ENCODE measurements around the gene SPEM1.
A peak's percentile ranks its signal among the peaks of the same experiment; 100 is the strongest.

The SPEM1 gene

DNA sequence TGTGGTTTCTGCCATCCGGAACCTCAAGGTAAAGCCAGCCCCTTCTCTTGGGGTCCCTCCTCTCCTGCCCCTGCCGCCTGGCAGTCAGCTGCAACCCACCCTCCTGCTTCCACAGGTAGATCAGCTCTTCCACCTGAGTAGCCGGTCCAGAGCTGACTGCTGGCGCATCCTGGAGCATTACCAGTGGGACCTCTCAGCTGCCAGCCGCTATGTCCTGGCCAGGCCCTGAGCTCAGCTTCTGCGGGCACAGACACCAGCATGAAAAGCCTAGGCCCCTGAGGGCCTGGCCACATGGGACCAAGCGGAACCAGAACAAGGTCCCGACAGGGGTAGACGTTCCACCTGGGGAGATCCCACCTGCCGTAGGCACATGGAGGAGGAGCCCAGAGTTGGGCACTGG is 31.3 kb upstream of the SPEM1 start:
- FAIRE-seq = no peak
- TF ChIP-seq POLR2A (IDR thresholded peaks at IDR 0.05; ENCODE audit: low read depth, low read length) (no peak), TAF1 (IDR thresholded peaks at IDR 0.05; ENCODE audit: borderline replicate concordance, low read depth, low read length) (no peak)
- DNase-seq (ENCODE audit: insufficient read length) = no peak

DNA sequence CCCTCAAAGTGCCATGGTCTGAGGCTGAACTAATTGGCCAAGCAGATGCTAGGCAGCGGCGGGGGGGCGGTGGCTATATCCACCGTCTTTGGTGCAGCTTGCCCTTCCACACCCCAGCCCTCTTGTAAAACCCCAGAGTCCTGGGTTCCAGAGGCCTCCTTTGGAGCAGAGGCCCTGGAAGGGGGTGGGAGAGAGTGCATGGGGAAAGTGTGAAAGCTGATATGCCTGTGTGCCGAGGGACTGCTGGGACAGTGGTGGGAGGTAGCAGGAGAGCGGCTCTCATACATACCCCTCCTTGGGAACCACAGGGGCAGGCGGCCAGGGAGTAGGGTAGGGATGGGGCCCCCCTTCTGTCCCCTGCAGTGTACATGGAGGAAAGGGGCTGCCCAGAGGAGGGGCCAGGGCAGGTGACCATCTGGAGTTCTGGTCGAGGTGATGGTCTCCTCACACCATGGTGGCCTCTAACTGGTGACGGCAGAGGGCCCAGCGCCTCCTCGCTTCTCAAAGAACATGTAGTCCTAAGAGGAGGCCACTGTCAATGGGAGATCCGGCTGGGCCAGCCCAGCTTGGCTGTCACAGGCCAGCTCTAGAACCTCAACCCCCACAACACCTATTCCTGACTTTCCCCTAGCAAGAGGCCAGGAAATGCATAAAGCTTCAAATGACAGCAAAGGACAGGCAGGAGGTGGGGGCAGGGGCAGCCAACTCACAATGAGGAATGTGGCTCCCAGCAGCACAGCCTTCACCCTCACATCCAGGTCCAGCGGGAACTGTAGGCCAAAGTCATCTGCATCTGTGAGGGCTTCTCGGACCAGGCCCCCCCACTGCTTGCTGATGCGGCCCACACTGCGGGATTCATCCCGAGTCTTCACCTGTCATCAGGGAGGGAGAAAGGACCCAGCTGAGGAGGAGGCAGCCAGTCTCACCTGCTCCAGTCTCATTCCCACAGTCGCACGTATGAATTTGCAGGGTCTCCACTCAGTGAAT is 29.9 kb upstream of the SPEM1 start:
- DNase-seq (ENCODE audit: insufficient read length) (no peak), FAIRE-seq (no peak)

DNA sequence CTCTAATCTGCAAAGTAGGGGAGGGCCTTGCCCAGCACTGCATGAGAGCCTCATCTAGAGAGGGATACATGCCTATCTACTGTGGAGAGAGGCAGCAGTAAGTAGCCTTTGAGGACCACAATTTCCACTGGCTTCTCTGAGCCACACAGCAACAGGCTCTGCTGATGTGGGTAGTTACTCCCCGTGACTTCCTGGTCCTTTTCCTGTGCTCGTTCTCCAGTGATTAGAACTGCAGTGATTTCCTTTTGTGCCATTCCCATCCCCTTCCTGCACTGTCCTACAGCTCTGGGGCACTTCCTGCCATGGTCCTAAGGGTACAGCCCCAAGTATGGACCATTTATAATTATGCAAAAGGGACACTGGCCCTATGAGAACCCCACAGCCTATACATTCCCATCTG is 28.8 kb upstream of the SPEM1 start:
- FAIRE-seq (no peak), DNase-seq (ENCODE audit: insufficient read length) (no peak)
- TF ChIP-seq TAF1 (IDR thresholded peaks at IDR 0.05; ENCODE audit: borderline replicate concordance, low read depth, low read length) = no peak
- no peak for TF ChIP-seq POLR2A (IDR thresholded peaks at IDR 0.05; ENCODE audit: low read depth, low read length)
- TF ChIP-seq POLR2AphosphoS5 (IDR thresholded peaks at IDR 0.05; ENCODE audit: low read depth, low read length) = no peak

More for the DNA sequence above, 29.9 kb upstream of the SPEM1 start:
- TF ChIP-seq POLR2A (IDR thresholded peaks at IDR 0.05; ENCODE audit: low read depth, low read length) = no peak
- TF ChIP-seq POLR2AphosphoS5 (IDR thresholded peaks at IDR 0.05; ENCODE audit: low read depth, low read length) = no peak
- no peak for TF ChIP-seq TAF1 (IDR thresholded peaks at IDR 0.05; ENCODE audit: borderline replicate concordance, low read depth, low read length)

DNA sequence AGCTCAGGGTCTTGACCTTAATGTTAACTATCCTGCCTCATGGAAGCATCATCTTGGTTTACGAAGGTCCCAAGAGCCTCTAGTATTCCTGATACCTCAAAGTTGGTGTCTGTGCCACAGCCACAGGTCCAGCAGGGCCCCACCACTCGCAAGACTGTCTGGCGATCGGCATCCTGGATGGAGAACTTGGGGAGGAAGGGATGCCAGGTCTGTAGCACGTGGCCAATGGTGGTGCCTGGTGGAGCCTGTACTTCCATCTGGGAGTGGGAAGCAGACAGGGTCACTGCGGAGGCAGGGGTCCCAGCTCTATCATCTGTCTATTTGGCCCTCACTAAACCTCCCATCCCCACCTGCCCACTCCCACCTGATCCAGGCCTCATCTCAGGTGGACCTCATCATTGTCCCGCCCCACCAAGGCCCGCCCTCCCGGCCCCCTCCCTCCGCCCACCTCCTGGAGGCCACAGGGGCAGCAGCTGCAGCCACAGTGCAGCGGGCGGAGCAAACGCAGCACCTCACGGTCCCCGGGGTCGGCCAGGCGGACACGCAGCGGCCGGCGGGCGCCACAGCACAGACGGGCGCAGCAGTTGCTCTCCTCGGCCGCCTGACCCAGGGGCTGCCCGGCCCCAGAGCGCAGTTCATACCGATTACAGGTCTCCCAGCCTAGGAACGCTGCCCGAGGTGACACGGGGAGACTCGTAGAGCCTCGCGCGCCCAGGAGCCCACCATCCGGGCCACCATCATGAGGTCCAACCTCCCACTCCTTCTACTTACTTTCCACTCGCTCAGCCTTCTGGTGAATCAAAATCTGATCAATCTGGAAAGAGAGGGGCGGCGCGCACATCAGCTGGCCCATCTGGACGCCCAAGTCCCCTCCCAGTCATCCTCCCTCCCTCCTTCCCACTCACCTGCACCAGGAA is 27.2 kb upstream of the SPEM1 start:
- TF ChIP-seq TAF1 (IDR thresholded peaks at IDR 0.05; ENCODE audit: borderline replicate concordance, low read depth, low read length) = no peak
- no peak for TF ChIP-seq POLR2AphosphoS5 (IDR thresholded peaks at IDR 0.05; ENCODE audit: low read depth, low read length)
- no peak for TF ChIP-seq POLR2A (IDR thresholded peaks at IDR 0.05; ENCODE audit: low read depth, low read length)
- no peak for FAIRE-seq
- no peak for DNase-seq (ENCODE audit: insufficient read length)

DNA sequence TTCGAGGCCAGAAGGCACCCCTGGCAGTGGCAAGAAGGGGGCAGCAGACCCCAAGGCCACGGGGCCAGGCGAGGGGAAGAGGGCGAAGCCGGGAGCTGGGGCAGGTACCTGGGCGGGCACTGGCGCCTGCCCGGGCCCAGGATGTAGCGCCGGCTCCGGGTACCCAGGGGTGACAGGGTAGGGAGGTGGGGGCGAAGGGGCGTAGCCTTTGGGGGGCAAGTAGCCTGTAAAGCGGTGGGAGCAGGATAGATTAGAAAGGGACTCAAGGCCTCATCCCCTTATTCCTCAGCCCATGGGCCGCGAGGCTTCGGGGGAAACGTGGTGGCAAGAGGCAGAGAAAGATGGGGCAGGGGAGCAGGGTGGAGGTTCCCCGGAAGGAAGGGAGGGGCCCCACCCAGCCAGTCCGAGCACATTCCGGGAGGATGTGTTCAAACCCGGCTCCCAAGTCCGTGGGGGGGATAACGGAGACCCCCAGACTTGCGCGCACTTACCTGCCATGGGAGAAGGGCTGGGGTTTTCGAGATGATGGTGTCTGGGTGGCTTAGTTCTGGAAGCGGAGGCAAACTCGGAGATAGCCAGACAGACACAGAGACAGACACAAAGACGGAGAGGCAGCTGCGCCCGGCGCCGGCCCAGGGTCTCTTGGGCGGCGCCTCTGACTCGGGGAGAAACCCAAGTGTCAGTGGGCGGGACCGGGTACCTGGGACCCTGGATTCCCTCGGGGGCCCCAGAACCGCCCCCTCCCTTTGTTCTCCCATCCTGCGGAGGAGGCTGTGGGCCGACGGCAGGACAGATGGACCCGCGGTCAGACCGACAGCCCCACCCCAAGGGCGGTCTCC is 26.3 kb upstream of the SPEM1 start:
- FAIRE-seq = peak; percentile 9
- peak; percentile 63 for DNase-seq (ENCODE audit: insufficient read length)
- no peak for TF ChIP-seq TAF1 (IDR thresholded peaks at IDR 0.05; ENCODE audit: borderline replicate concordance, low read depth, low read length)
- no peak for TF ChIP-seq POLR2AphosphoS5 (IDR thresholded peaks at IDR 0.05; ENCODE audit: low read depth, low read length)
- no peak for TF ChIP-seq POLR2A (IDR thresholded peaks at IDR 0.05; ENCODE audit: low read depth, low read length)

DNA sequence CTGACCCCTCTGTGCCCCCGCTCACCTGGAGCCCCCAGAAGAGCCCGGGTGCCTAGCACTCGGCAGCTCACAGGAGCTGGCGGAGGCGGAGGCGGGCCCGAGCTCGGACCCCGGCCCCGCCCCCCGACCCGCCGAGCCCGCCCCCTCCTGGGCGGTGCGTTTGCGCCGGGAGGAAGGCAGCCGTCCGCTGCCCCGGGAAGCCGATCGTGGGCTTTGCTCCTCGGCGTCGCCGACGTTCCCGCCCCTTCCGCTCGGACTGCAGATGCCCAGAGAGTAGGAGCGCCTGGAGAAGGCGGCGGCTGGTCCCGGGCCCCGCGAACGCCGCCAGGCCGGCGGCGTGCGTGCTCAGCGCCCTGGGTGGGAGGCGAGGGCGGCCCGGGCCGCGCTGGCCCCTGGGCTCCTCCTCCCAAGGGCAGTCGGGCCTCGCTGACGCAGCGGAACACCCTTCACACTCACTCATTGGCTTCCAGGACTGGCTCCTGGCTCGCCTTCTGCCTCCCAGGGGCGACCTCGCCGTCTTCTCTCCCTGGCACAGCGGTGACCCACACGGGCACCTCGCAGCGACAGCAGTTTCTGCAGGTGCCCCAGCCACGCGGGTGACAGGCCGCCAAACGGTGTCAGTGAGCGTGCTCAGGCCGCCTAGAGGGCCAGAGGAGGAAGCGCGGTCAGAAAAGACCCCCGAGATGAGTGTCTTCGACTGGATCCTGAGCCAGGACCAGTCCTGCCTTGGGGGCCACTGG is 25.5 kb upstream of the SPEM1 start, which contains the start of gene PLSCR3:
Gene PLSCR3 (minus strand): TSS at position 74 of the 740 bp plus-strand sequence. CDS start 415 bp downstream, outside the sequence.
- TF ChIP-seq TAF1 (IDR thresholded peaks at IDR 0.05; ENCODE audit: borderline replicate concordance, low read depth, low read length) = no peak
- peak; percentile 57; the same call in 1 of the 2 replicates for TF ChIP-seq POLR2A (IDR thresholded peaks at IDR 0.05; ENCODE audit: low read depth, low read length)
- FAIRE-seq (peak; percentile 94), DNase-seq (ENCODE audit: insufficient read length) (peak; percentile 97)

DNA sequence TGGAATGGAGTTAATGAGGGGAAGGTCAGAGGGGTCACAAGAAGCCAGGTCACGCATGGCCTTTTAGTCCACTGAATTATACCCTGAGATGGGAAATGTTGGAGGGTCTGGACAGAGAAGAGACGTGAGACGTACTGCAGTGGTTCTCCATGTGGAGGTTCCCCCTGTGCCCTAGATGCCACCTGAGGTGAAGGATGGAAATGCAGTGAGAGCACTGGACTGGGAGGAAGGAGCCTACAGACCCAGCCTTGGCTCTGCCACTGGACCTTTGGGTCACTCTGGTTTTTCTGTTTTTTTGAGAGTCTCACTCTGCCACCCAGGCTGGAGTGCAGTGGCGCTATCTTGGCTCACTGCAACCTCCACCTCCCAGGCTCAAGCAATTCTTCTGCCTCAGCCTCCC is 24.0 kb upstream of the SPEM1 start:
- no peak for DNase-seq (ENCODE audit: insufficient read length)
- no peak for FAIRE-seq
- TF ChIP-seq POLR2A (IDR thresholded peaks at IDR 0.05; ENCODE audit: low read depth, low read length) = no peak
- TF ChIP-seq TAF1 (IDR thresholded peaks at IDR 0.05; ENCODE audit: borderline replicate concordance, low read depth, low read length) = no peak
- TF ChIP-seq POLR2AphosphoS5 (IDR thresholded peaks at IDR 0.05; ENCODE audit: low read depth, low read length) = no peak

DNA sequence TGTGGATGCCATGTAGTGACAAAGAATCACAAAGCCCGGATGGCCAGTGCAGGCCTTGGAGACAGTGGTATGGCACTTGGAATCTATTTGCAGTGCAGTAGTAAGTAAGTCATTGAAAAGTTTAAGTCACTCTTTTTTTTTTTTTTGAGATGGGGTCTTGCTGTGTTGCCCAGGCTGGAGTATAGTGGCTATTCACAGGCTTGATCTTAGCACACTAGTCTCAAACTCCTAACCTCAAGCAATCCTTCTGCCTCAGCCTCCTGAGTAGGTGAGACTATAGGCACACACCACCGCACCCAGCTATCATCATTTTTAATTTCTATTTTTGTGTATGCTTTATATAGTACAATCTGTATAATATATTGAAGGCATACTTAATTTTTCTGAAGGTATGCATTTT is 21.5 kb upstream of the SPEM1 start:
- no peak for FAIRE-seq
- no peak for DNase-seq (ENCODE audit: insufficient read length)
- no peak for TF ChIP-seq POLR2AphosphoS5 (IDR thresholded peaks at IDR 0.05; ENCODE audit: low read depth, low read length)
- no peak for TF ChIP-seq TAF1 (IDR thresholded peaks at IDR 0.05; ENCODE audit: borderline replicate concordance, low read depth, low read length)
- no peak for TF ChIP-seq POLR2A (IDR thresholded peaks at IDR 0.05; ENCODE audit: low read depth, low read length)

DNA sequence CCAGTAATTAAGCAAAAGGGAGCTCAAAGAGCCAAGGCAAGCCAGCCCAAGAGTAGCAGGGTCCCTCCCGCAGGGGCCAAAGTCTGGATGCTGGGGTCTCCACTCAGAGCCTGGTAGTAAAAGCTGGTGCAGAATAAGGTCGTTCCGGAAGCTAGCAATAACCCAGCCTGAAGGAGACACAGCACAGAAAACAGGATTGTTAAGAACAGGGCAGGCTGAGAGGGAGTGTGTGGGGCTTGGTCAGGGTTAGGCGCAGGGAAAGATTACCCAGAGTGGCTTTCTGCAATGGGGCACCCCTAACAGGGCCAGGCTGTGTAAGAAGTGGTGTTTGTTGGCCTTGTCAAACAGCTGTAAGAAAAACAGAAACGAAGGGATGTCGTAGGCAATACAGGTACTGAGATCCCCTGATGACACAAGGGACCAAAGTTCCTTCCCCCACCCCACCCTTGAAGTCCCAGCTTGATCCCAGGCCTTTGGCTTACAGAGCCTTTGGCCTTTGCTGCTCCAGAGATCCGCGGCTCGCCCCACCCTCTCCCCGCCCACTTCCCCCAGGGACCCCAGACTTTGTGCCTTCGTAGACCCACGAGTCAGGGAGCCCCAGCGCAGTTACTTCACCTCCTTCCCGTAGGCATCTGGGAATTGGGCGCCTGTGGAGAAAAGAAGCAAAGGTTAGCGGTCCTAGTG is 16.9 kb upstream of the SPEM1 start:
- TF ChIP-seq POLR2A (IDR thresholded peaks at IDR 0.05; ENCODE audit: low read depth, low read length) = no peak
- no peak for TF ChIP-seq TAF1 (IDR thresholded peaks at IDR 0.05; ENCODE audit: borderline replicate concordance, low read depth, low read length)
- FAIRE-seq (peak; percentile 66), DNase-seq (ENCODE audit: insufficient read length) (no peak)

DNA sequence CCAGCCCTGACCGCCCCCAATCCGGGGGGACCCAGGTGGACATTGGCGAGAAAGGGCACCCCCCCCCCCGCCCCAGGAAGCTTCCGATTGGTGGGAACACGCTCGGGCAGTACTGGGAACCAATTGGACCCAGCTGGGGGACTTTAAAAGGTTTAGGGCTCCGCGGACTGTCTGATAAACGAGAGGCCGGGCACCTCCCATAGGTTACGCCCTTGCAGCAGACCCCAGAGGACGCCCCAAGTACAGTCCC is 16.5 kb upstream of the SPEM1 start:
- TF ChIP-seq TAF1 (IDR thresholded peaks at IDR 0.05; ENCODE audit: borderline replicate concordance, low read depth, low read length) (no peak), POLR2AphosphoS5 (IDR thresholded peaks at IDR 0.05; ENCODE audit: low read depth, low read length) (no peak), POLR2A (IDR thresholded peaks at IDR 0.05; ENCODE audit: low read depth, low read length) (no peak)
- no peak for DNase-seq (ENCODE audit: insufficient read length)
- no peak for FAIRE-seq
